ENCODE results near the gene RAD51B. TPM values are rescaled to one million over a fixed set of nuclear protein-coding genes. Genes with fewer than 3 reads are reported as not detected.
"Not testable (repeated sequence)": the region's sequence is repeated elsewhere in the genome, so short reads cannot be mapped to it uniquely, and the experiment has no call there.

The RAD51B gene
- polyA plus RNA-seq, 4 donors = 10.6 to 13.2 (median 11.3) TPM

GRCh38 chr14:68404652-68405183 lies 585.1 kb downstream of the RAD51B start:
- no peak for DNase-seq (ENCODE audit: low read depth in 4 of 4, low spot score in 2 of 4)

- DNase-seq (ENCODE audit: low read depth in 4 of 4, low spot score in 2 of 4) = no peak
These were observed 586.4 kb downstream of the RAD51B start for GRCh38 chr14:68405961-68406360.

- no peak for DNase-seq (ENCODE audit: low read depth in 4 of 4, low spot score in 2 of 4)
These were observed 587.7 kb downstream of the RAD51B start for GRCh38 chr14:68407285-68407684.

DNA sequence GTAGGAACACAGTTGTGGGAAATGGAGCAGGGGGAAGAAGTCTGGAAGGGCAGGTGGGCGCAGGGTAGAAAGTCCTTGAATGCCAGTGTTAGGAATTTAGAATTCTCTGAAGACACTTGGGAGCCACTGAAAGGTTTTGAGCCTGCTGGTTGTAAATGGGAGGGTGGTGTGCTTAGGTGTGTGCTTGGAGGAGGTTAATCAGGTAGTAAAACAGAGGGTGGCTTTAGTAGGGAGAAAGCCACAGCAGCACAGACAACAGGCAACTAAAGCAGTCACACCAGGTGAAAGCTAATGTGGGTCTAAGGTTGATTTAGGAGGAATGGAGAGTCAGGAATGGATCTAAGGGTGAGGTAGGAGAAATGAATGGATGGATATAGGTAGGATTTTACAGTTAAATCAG lies 588.2 kb downstream of the RAD51B start:
- no peak for DNase-seq (ENCODE audit: low read depth in 4 of 4, low spot score in 2 of 4)

- DNase-seq (ENCODE audit: low read depth in 4 of 4, low spot score in 2 of 4) = no peak
These were observed 589.1 kb downstream of the RAD51B start for GRCh38 chr14:68408680-68409079.

- no peak for DNase-seq (ENCODE audit: low read depth in 4 of 4, low spot score in 2 of 4)
These were observed 589.8 kb downstream of the RAD51B start for GRCh38 chr14:68409387-68409786.

DNA sequence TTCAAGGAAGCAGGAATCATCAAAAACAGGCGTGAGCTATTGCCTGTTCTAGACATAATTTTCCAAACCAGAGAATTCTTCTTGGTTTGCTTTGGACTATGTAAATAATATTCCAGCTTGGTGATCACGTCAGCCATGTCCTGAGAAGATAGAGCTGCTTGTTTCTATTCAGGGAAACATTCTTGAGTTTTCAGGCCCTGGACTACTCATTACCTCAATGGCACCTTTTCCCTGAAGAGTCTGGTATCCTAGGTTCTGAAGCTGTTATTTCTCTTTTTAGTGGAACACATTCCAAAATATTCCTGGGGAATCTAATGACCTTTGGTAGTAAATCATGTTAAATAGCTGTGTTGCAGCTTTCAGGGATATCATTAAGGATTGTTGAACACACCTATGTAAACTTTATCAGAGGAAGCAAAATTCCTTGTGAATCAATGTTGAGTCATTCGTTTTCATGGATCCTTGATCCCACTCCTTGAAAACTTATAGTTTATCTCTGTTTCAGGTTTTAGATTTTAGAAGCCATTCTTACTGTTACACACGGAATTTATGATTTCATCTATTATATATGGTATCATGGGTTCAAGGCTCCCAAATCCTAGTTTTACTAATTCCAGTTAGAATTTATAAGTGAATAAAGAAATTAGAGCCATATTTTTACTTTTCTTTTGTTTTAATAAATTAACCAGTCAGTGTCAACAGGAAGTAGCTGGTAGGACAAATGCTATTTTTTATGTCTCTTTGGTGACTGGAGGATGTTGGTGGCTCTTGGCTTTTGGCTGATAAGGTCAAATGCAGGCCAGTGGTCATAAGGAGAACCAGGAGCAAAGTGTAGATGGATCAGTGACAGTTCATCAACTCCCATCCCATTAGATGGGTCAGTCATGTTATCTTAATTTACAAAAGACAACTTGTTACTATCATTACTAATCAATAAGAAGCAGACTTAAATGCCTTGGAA lies 593.2 kb downstream of the RAD51B start:
- no peak for DNase-seq (ENCODE audit: low read depth in 4 of 4, low spot score in 2 of 4)

DNA sequence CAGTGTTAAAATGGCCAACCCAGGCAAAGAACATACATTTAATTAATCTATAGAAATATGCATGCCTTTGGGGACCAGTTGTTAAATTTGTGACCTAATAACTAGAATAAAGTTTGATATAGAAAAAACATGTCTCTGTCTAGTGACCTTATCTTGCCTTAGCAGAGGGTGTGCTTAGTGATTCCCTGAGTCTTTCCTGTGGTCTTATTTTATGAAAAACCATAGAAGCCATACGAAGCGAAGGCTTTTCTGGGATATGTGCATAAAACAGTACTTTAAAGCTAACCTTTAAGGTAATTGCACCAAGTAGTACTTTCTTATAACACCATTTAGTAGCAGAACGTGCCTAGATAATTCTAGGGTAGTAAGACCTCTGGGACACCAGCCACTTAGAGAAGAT lies 593.9 kb downstream of the RAD51B start:
- no peak for DNase-seq (ENCODE audit: low read depth in 4 of 4, low spot score in 2 of 4)

- no peak for DNase-seq (ENCODE audit: low read depth in 4 of 4, low spot score in 2 of 4)
These were observed 594.5 kb downstream of the RAD51B start for GRCh38 chr14:68414121-68414520.

DNA sequence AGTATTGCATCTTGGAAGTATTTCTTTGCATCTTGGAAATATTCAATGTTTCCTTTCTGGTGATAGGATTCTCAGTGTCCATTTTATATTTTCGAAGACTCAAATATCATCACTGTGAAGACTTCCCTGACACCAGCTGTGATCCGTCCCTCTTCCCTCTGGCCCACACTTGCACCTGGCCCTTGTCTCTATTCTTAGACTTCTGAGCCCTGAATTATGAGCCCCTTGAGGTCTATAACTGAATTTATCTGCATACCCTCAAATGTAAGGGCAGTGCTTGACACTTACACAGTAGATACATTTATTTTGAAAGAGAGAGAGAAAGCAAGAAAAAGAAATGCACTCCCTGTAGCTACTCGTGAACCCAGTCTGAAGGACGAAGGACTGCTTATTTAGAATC lies 596.6 kb downstream of the RAD51B start:
- no peak for DNase-seq (ENCODE audit: low read depth in 4 of 4, low spot score in 2 of 4)

GRCh38 chr14:68417009-68417650 lies 597.6 kb downstream of the RAD51B start:
- no peak for DNase-seq (ENCODE audit: low read depth in 4 of 4, low spot score in 2 of 4)

DNA sequence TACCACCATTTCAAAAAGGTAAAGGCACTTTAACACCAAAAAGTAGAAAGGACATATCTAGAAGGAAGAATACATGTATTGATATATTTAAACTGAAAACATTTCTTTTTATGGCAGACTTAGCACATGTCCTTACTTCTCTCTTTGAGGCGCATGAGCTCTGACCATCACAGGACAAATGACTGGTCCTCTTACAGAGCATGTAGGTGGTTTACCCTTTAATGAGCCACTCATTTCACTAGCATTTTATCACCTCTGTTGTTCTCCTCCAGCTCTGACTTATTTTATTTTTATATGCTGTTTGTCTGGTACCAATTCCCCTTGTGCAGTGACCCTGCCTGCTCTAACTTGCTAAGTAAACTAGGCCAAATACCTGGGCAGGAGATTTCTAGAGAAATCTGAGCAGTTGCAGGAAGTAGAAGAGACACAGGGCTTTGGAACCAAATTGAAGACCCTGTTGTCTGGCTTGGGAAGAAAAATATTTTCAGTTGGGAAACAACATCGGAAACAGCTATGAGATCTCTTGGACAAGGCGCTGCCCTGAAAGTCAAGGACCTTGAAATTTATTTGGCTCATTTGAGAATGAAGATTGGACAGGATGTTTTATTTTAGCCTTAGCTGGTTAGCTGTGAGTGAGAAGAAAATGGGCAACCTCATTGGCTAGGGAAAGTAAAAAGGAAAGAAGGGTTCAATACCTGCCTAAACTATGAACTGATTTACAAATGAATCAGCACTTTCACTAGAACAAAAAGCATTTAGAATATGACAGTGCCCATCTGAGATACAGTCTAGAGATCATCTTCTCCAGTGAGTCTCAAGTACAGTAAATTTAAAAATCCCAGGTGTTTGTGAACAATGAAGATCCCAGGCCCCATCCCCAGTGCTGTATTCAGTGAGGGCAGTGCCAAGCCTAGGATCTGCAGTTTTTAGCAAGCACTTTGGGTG lies 598.9 kb downstream of the RAD51B start:
- DNase-seq (ENCODE audit: low read depth in 4 of 4, low spot score in 2 of 4) = no peak

DNA sequence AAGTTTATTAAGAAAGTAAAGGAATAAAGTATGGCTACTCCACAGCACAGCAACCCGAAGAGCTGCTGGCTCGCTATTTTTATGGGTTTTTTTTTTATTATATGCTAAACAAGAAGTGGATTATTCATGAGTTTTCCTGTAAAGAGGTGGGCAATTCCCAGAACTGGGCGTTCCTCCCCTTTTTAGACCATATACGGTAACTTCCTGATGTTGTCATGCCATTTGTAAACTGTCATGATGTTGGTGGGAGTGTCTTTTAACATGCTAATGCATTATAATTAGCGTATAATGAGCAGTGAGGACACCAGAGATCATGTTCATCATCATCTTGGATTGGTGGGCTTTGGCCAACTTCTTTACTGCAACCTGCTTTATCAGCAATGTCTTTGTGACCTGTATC lies 600.8 kb downstream of the RAD51B start:
- no peak for DNase-seq (ENCODE audit: low read depth in 4 of 4, low spot score in 2 of 4)

GRCh38 chr14:68421116-68421515 lies 601.5 kb downstream of the RAD51B start:
- no peak for DNase-seq (ENCODE audit: low read depth in 4 of 4, low spot score in 2 of 4)

DNA sequence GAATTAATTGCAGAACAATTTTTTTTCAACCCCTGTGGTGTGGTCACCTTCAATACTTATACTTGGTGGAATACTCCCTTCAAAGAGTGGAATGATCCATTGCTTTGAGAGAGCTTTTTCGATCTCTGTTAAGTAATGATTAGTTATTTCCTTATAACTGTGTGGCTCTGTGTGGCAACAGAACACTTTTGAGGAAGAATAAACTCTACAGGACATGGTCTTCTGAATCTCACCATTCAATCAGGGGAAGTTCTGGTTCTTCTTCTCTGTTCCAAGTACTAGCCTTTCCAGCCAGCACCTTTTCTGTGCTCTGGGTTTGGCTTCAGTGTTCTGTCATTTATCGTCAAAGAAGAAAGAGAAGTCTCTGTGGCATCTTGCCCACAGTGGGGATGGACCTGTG lies 604.1 kb downstream of the RAD51B start:
- no peak for DNase-seq (ENCODE audit: low read depth in 4 of 4, low spot score in 2 of 4)

DNA sequence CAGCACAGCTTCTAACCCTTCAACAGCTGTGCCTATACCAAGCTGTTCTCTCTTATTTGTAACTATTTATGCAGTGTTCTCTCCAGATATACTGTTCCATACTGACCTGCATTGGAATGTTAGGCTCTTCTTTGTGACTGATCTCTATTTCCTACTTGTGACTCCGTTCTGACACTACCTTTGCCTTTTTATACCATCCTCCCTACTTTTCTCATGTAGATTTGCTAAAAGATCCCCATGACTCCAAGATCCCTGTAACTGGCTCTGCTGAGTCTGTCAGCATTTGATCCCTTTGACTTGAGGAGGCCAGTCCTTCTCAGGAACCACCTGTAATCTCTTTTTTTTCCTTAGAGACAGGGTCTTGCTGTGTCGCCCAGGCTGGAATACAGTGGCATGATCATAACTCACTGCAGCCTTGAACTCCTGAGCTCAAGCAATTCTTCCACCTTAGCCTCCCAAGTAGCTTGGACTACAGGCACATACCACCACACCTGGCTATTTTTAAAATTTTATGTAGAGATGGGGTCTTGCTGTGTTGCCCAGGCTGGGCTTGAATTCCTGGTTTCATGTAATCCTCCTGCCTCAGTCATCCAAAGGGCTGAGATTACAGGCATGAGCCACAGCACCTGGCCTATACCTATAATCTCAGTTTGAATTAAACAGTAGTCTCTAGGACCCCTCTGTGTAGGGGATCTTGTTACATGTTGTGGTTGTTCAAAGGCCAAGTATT lies 605.0 kb downstream of the RAD51B start:
- DNase-seq (ENCODE audit: low read depth in 4 of 4, low spot score in 2 of 4) = no peak

- no peak for DNase-seq (ENCODE audit: low read depth in 4 of 4, low spot score in 2 of 4)
These were observed 607.3 kb downstream of the RAD51B start for GRCh38 chr14:68426661-68427549.

DNA sequence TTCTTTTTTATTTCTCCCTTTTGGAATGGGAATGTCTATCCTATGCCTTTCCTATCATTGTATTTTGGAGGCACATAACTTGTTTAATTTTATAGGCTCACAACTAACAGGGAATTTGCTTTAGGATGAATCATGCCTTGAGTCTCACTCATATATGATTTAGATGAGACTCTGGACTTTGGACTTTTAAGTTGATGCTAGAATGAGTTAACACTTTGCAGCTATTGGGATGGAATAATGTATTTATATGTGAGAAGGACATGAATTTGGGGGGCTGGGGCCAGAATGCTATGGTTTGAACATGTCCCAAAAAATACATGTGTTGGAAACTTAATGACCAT lies 607.9 kb downstream of the RAD51B start:
- DNase-seq (ENCODE audit: low read depth in 4 of 4, low spot score in 2 of 4) = no peak

- DNase-seq (ENCODE audit: low read depth in 4 of 4, low spot score in 2 of 4) = not testable (repeated sequence)
These were observed 609.3 kb downstream of the RAD51B start for GRCh38 chr14:68428900-68429299.
